Aorta (tissue), 5 donors: ENCODE data around the gene RASGRP2. TPM values are rescaled to one million over a fixed set of nuclear protein-coding genes. Genes with fewer than 3 reads are reported as not detected.
A peak's percentile ranks its signal among the peaks of the same experiment; 100 is the strongest.

ENCODE experiments used
- ATAC-seq: fragments of 200-7000 bp; cut with Tn5 transposase; one replicate; pipeline ENCODE4 v1.9.1; 2022; ENCODE audit warnings: moderate library complexity; ENCODE audit not compliant: low FRiP score
- DNase-seq, 2 donors: peaks; one replicate each; pipeline ENCODE4 v3.0.0-alpha.2; 2020
- H3K27ac ChIP-seq, 2 donors: one replicate each; pipeline ENCODE4 v1.5.1; 2013; ENCODE audit warnings: low read length in 2 of 2, mild to moderate bottlenecking in 2 of 2, moderate library complexity in 2 of 2, control low read depth in 1 of 2, inconsistent platforms in 1 of 2, low read depth in 1 of 2
- H3K27me3 ChIP-seq, 2 donors: one replicate each; pipeline ENCODE4 v1.6.1; 2013; ENCODE audit warnings: control low read depth in 1 of 2, low read length in 1 of 2, mild to moderate bottlenecking in 1 of 2, moderate library complexity in 1 of 2; ENCODE audit not compliant: insufficient read depth in 2 of 2, control insufficient read depth in 1 of 2
- H3K36me3 ChIP-seq, 2 donors: one replicate each; pipeline ENCODE4 v1.6.1; 2013; ENCODE audit warnings: control low read depth in 1 of 2, low read length in 1 of 2, mild to moderate bottlenecking in 1 of 2; ENCODE audit not compliant: insufficient read depth in 2 of 2, control insufficient read depth in 1 of 2
- H3K4me1 ChIP-seq, 2 donors: one replicate each; pipeline ENCODE4 v1.6.1; 2013; ENCODE audit warnings: low read length in 2 of 2, control low read depth in 1 of 2, mild to moderate bottlenecking in 1 of 2, moderate library complexity in 1 of 2; ENCODE audit not compliant: insufficient read depth in 2 of 2, control insufficient read depth in 1 of 2
- H3K4me3 ChIP-seq, 2 donors: one replicate each; pipeline ENCODE4 v1.5.1; 2013; ENCODE audit warnings: low read length in 2 of 2, control low read depth in 1 of 2, mild to moderate bottlenecking in 1 of 2
- H3K9me3 ChIP-seq: one replicate; pipeline ENCODE4 v1.6.1; 2013; ENCODE audit warnings: mild to moderate bottlenecking, low read length; ENCODE audit not compliant: control insufficient read depth
- WGBS, 2 donors: extraction: QIAGEN DNeasy Blood & Tissue Kit; methylation state at CpG; one replicate each; pipeline ENCODE4 v1.1.7; 2013; 5-methylcytosine and 5-hydroxymethylcytosine counted together
- intact Hi-C, 2 donors: fragments of 100-400 bp; cut with DNase I; formaldehyde crosslinking; loops; one replicate each; pipeline versions ENCODE4 v1.14.2 to v1.15.0; 2022
- long read RNA-seq, 2 donors: library from polyadenylated mRNA; unstranded; transcript quantifications; one replicate each; pipeline ENCODE4 v2.0.0, GENCODE V29; 2020 to 2021
- polyA plus RNA-seq, 2 donors: library from polyadenylated mRNA; stranded (reverse); fragments of 200-250 nt; gene quantifications; one replicate each; pipeline ENCODE4 v1.2.3, GENCODE V29; 2013
- total RNA-seq, 2 donors: library from RNA; stranded (reverse); fragmentation: NEBNext Ultra II Directional; extraction: Animal tissue kit (Norgen Biotek cat#: 25700); gene quantifications; one replicate each; pipeline ENCODE4 v1.2.1, GENCODE V29; 2021
- donor health status: healthy with polysubstance abuse.
- donor health status: Bipolar disorder and iron deficiency.
- donor health status: DM: no; HTN: no; CAD: no.
- donor health status: DM: no; HTN: no; CAD: no.
- donor health status: DM: yes; HTN: yes; CAD: no.

RASGRP2 gene
- 10 to 100 TPM; 44.7 to 52.6 TPM for total RNA-seq
- 100 to 1,000 TPM in 1 of 2 donors, 10 to 100 TPM in 1; 20.8 to 152 TPM for polyA plus RNA-seq
- long read RNA-seq, donor 1, partial matches to known transcripts, result 18 of 30 reads
- long read RNA-seq, donor 1, other reads (novel, unspliced or antisense), result 8 of 30 reads
- long read RNA-seq, donor 2, partial matches to known transcripts, result 5 of 10 reads
- long read RNA-seq, donor 2, other reads (novel, unspliced or antisense), result 3 of 10 reads

- DNase-seq, result peak; percentile 90 to 96
- intact Hi-C loops, result loop anchor here in 1 of 2 donors (2.0 kb wide), 1 partner anchor 33 kb away; no protein-coding TSS in a partner anchor
- no peaks in the 10 kb centered on the region for H3K9me3 ChIP-seq
- H3K27ac ChIP-seq, result peak within 1 kb of the TSS; percentile 88 to 91
- H3K36me3 ChIP-seq, result no peaks in the 10 kb centered on the region
- peak; percentile 75 for ATAC-seq
- H3K27me3 ChIP-seq, result no peaks in the 10 kb centered on the region
- peak within 1 kb of the TSS; percentile 65 to 91 for H3K4me3 ChIP-seq
- no peaks in the 10 kb centered on the region for H3K4me1 ChIP-seq
- WGBS, 2 donors, result 0 to 1% methylated on average over 52 to 57 of the region's 57 CpGs
Measured at GRCh38 chr11:64743591-64744543, at the start of gene RASGRP2. RASGRP2 (minus strand) TSS chr11:64744142; CDS start chr11:64742866, 1,276 bp downstream.

- H3K27me3 ChIP-seq, result no peaks in the 10 kb centered on the region
- no peak overlapping the region for H3K27ac ChIP-seq
- DNase-seq (no peak), ATAC-seq (no peak)
- WGBS, 2 donors, result 88 to 91% methylated on average over 4 of the region's 4 CpGs
- H3K4me1 ChIP-seq, result no peaks in the 10 kb centered on the region
- no peak overlapping the region for H3K4me3 ChIP-seq
- peaks cover 0 to 3% of the 10 kb centered on the region in 2 donors for H3K36me3 ChIP-seq
- no peaks in the 10 kb centered on the region for H3K9me3 ChIP-seq
- intact Hi-C loops, result no loop called here
Measured at GRCh38 chr11:64792482-64792881, 48.5 kb upstream of the RASGRP2 start.

GRCh38 chr11:64791781-64792291 lies 47.9 kb upstream of the RASGRP2 start:
- ATAC-seq (no peak), DNase-seq (peak in 1 of 2 donors; percentile 52)
- WGBS, 2 donors, result 94% methylated on average over 14 of the region's 14 CpGs
- Histone ChIP-seq H3K36me3 (peaks cover 0 to 3% of the 10 kb centered on the region in 2 donors), H3K27me3 (no peaks in the 10 kb centered on the region), H3K4me3 (no peak overlapping the region), H3K9me3 (no peaks in the 10 kb centered on the region), H3K27ac (no peak overlapping the region), H3K4me1 (no peaks in the 10 kb centered on the region)
- intact Hi-C loops, result no loop called here

- no peak overlapping the region for H3K27ac ChIP-seq
- H3K9me3 ChIP-seq, result no peaks in the 10 kb centered on the region
- H3K36me3 ChIP-seq, result peaks cover 0 to 3% of the 10 kb centered on the region in 2 donors
- no peaks in the 10 kb centered on the region for H3K27me3 ChIP-seq
- DNase-seq (peak in 1 of 2 donors; percentile 51), ATAC-seq (no peak)
- no peak overlapping the region for H3K4me3 ChIP-seq
- intact Hi-C loops, result no loop called here
- WGBS, 2 donors, result 87 to 90% methylated on average over 25 of the region's 25 CpGs
- H3K4me1 ChIP-seq, result no peaks in the 10 kb centered on the region
Measured at GRCh38 chr11:64790205-64791095, 46.5 kb upstream of the RASGRP2 start.

GRCh38 chr11:64789331-64790204 lies 45.6 kb upstream of the RASGRP2 start:
- H3K4me3 ChIP-seq, result no peak overlapping the region
- no peaks in the 10 kb centered on the region for H3K9me3 ChIP-seq
- H3K4me1 ChIP-seq, result no peaks in the 10 kb centered on the region
- no peak overlapping the region for H3K27ac ChIP-seq
- H3K27me3 ChIP-seq, result no peaks in the 10 kb centered on the region
- ATAC-seq (no peak), DNase-seq (peak in 1 of 2 donors; percentile 67)
- intact Hi-C loops, result no loop called here
- 91 to 94% methylated on average over 15 of the region's 15 CpGs for WGBS, 2 donors
- peaks cover 0 to 3% of the 10 kb centered on the region in 2 donors for H3K36me3 ChIP-seq

- intact Hi-C loops, result no loop called here
- peak in 1 of 2 donors; percentile 64 for DNase-seq
- WGBS, 2 donors, result 82 to 84% methylated on average over 9 of the region's 9 CpGs
- Histone ChIP-seq H3K4me3 (no peak overlapping the region), H3K36me3 (peaks cover 0 to 3% of the 10 kb centered on the region in 2 donors), H3K27me3 (no peaks in the 10 kb centered on the region), H3K9me3 (no peaks in the 10 kb centered on the region), H3K27ac (no peak overlapping the region), H3K4me1 (no peaks in the 10 kb centered on the region)
- no peak for ATAC-seq
Measured at GRCh38 chr11:64788321-64789215, 44.6 kb upstream of the RASGRP2 start.
